ENCODE data around the gene ZBTB18.

ZBTB18 gene

GRCh38 chr1:244062156-244062725 is 11.2 kb downstream of the ZBTB18 start:
- DNase-seq = no peak

- DNase-seq = no peak
These were observed 12.4 kb downstream of the ZBTB18 start for GRCh38 chr1:244063498-244063897.

GRCh38 chr1:244064621-244065020 is 13.5 kb downstream of the ZBTB18 start:
- no peak for DNase-seq

GRCh38 chr1:244065063-244065793 is 14.1 kb downstream of the ZBTB18 start:
- DNase-seq = no peak

GRCh38 chr1:244065960-244066388 is 14.9 kb downstream of the ZBTB18 start:
- DNase-seq = no peak

- no peak for DNase-seq
These were observed 16.1 kb downstream of the ZBTB18 start for GRCh38 chr1:244066954-244067716.

- DNase-seq = no peak
These were observed 16.8 kb downstream of the ZBTB18 start for GRCh38 chr1:244067893-244068292.

- no peak for DNase-seq
These were observed 17.5 kb downstream of the ZBTB18 start for GRCh38 chr1:244068567-244068966.

GRCh38 chr1:244069326-244069898 is 18.3 kb downstream of the ZBTB18 start:
- no peak for DNase-seq

GRCh38 chr1:244074559-244075171 is 23.6 kb downstream of the ZBTB18 start:
- no peak for DNase-seq

GRCh38 chr1:244075247-244075722 is 24.2 kb downstream of the ZBTB18 start:
- no peak for DNase-seq

- no peak for DNase-seq
These were observed 25.7 kb downstream of the ZBTB18 start for GRCh38 chr1:244076740-244077139.

GRCh38 chr1:244077473-244078220 is 26.6 kb downstream of the ZBTB18 start:
- no peak for DNase-seq

- no peak for DNase-seq
These were observed 29.4 kb downstream of the ZBTB18 start for GRCh38 chr1:244080343-244080929.

GRCh38 chr1:244082969-244083368 is 31.9 kb downstream of the ZBTB18 start:
- no peak for DNase-seq

- no peak for DNase-seq
These were observed 32.4 kb downstream of the ZBTB18 start for GRCh38 chr1:244083383-244083943.

GRCh38 chr1:244084763-244085162 is 33.7 kb downstream of the ZBTB18 start:
- DNase-seq = no peak

- DNase-seq = no peak
These were observed 34.8 kb downstream of the ZBTB18 start for GRCh38 chr1:244085891-244086290.

- DNase-seq = no peak
These were observed 36.0 kb downstream of the ZBTB18 start for GRCh38 chr1:244087021-244087560.

- no peak for DNase-seq
These were observed 36.5 kb downstream of the ZBTB18 start for GRCh38 chr1:244087611-244088010.

GRCh38 chr1:244088161-244088560 is 37.1 kb downstream of the ZBTB18 start:
- no peak for DNase-seq
